Right lobe of liver (tissue), 4 donors: ENCODE results near the gene DNPH1.

Experiments used
- POLR2A ChIP-seq: fragments of 450-650 bp; IDR thresholded peaks from one replicate; pipeline ENCODE4 v1.6.1; 2017; ENCODE audit warnings: antibody characterized with exemption, mild to moderate bottlenecking
- TF ChIP-seq, protein P1 (sequence below), 4 donors: fragments of 200-600 bp in 3 of 4; fragments of 450-650 bp in 1 of 4; IDR thresholded peaks; one replicate each; pipeline versions ENCODE4 v1.5.1 to v1.8.0; 2016 to 2022; ENCODE audit warnings: antibody characterized with exemption in 4 of 4, mild to moderate bottlenecking in 2 of 4
- donor health status: DM: no; HTN: no; CAD: no.
- donor health status: DM: no; HTN: no; CAD: no.
- donor health status: DM: no; HTN: yes; CAD: no.

DNA sequence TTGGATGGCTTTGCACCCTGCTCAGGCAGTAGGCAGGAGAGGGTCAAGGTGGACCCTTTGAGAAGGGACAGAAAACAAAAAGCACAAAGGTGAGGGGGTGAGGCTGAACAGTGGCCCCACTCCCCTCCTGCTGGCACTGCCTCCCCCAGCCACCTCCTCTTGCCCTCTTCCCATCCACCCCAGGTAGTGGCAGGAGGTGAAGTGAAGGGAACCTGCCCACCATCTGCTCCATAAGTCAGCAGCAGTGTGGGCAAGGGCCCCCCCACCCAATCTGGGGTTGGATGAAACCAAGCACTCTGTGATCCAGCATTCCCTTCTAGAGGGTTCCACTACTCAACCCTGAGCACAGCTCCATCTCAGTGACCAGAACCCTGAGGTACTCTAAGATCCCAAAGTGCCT, 42.7 kb upstream of the DNPH1 start:
- TF ChIP-seq, protein P1, sequence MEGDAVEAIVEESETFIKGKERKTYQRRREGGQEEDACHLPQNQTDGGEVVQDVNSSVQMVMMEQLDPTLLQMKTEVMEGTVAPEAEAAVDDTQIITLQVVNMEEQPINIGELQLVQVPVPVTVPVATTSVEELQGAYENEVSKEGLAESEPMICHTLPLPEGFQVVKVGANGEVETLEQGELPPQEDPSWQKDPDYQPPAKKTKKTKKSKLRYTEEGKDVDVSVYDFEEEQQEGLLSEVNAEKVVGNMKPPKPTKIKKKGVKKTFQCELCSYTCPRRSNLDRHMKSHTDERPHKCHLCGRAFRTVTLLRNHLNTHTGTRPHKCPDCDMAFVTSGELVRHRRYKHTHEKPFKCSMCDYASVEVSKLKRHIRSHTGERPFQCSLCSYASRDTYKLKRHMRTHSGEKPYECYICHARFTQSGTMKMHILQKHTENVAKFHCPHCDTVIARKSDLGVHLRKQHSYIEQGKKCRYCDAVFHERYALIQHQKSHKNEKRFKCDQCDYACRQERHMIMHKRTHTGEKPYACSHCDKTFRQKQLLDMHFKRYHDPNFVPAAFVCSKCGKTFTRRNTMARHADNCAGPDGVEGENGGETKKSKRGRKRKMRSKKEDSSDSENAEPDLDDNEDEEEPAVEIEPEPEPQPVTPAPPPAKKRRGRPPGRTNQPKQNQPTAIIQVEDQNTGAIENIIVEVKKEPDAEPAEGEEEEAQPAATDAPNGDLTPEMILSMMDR (IDR thresholded peaks at IDR 0.05) = no peak
- no peak for TF ChIP-seq POLR2A
